Thoracic aorta (tissue), 2 donors: ENCODE measurements around the gene TRIM69. TPM values are rescaled to one million over a fixed set of nuclear protein-coding genes. Genes with fewer than 3 reads are reported as not detected.

Experiments used
- ATAC-seq: fragments of 150-250 bp; one replicate; pipeline ENCODE4 v1.8.0; 2017; ENCODE audit warnings: low read depth; ENCODE audit not compliant: insufficient number of reproducible peaks, low FRiP score
- DNase-seq: peaks from one replicate; pipeline ENCODE4 v3.0.0-alpha.2; 2020; ENCODE audit warnings: low spot score
- H3K27ac ChIP-seq, 2 donors: fragments of 200-600 bp; sonication (generic); 1 replicate in 1 of 2; 2 replicates in 1 of 2; pipeline ENCODE4 v1.5.1; 2016; ENCODE audit warnings: mild to moderate bottlenecking in 2 of 2, moderate library complexity in 2 of 2
- H3K27me3 ChIP-seq: fragments of 200-600 bp; sonication (generic); replicated peaks from 2 replicates; pipeline ENCODE4 v1.6.0; 2016; ENCODE audit warnings: mild to moderate bottlenecking; ENCODE audit not compliant: insufficient read depth
- H3K36me3 ChIP-seq: fragments of 200-600 bp; sonication (generic); one replicate; pipeline ENCODE4 v1.5.1; 2016
- H3K4me1 ChIP-seq, 2 donors: fragments of 200-600 bp; sonication (generic); 1 replicate in 1 of 2; 2 replicates in 1 of 2; pipeline versions ENCODE4 v1.5.1 to v1.6.0; 2016; ENCODE audit warnings: low read depth in 2 of 2, mild to moderate bottlenecking in 1 of 2; ENCODE audit not compliant: control insufficient read depth in 1 of 2
- H3K4me3 ChIP-seq: fragments of 200-600 bp; sonication (generic); 2 replicates; pipeline ENCODE4 v1.5.1; 2016; ENCODE audit warnings: mild to moderate bottlenecking
- H3K9me3 ChIP-seq: fragments of 200-600 bp; sonication (generic); 2 replicates; pipeline ENCODE4 v1.5.1; 2016
- total RNA-seq, 2 donors: library from RNA; depleted of rRNA; stranded (reverse); fragments of >200 nt; gene quantifications; one replicate each; pipeline versions ENCODE4 v1.1.0 to v1.2.3, GENCODE V29; 2016
- TF ChIP-seq, protein P1 (sequence below): fragments of 200-600 bp; sonication (generic); IDR thresholded peaks from one replicate; pipeline ENCODE4 v1.5.1; 2019; ENCODE audit warnings: antibody characterized with exemption

Gene TRIM69
- total RNA-seq, 2 donors from 2014 or later = 10.4 to 65.0 TPM

DNA sequence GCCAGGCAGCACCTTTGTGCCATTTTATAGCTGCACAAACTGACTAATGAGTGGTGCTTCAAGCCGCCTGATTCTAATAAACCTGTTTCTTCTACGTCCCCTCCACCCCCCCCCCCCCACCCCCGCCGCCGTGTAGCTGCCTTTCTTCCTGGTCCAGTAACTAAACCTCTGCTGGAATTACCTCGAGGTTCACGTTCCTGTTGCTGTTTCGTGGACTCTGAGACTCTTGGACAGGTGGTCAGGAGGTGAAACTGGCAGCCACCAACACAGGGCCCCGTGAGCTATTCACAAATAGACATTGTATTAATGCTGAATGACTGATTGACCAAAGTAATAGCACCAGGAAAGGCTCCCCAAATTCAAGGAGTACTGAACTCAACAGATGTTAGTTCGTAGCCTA, 73.9 kb downstream of the TRIM69 start:
- DNase-seq (no peak), ATAC-seq (no peak)
- Histone ChIP-seq H3K36me3 (no peaks in the 10 kb centered on the region), H3K27ac (no peak overlapping the region), H3K9me3 (no peaks in the 10 kb centered on the region), H3K4me3 (no peak overlapping the region), H3K4me1 (no peaks in the 10 kb centered on the region), H3K27me3 (no peaks in the 10 kb centered on the region)
- TF ChIP-seq, protein P1, sequence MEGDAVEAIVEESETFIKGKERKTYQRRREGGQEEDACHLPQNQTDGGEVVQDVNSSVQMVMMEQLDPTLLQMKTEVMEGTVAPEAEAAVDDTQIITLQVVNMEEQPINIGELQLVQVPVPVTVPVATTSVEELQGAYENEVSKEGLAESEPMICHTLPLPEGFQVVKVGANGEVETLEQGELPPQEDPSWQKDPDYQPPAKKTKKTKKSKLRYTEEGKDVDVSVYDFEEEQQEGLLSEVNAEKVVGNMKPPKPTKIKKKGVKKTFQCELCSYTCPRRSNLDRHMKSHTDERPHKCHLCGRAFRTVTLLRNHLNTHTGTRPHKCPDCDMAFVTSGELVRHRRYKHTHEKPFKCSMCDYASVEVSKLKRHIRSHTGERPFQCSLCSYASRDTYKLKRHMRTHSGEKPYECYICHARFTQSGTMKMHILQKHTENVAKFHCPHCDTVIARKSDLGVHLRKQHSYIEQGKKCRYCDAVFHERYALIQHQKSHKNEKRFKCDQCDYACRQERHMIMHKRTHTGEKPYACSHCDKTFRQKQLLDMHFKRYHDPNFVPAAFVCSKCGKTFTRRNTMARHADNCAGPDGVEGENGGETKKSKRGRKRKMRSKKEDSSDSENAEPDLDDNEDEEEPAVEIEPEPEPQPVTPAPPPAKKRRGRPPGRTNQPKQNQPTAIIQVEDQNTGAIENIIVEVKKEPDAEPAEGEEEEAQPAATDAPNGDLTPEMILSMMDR = no peak

DNA sequence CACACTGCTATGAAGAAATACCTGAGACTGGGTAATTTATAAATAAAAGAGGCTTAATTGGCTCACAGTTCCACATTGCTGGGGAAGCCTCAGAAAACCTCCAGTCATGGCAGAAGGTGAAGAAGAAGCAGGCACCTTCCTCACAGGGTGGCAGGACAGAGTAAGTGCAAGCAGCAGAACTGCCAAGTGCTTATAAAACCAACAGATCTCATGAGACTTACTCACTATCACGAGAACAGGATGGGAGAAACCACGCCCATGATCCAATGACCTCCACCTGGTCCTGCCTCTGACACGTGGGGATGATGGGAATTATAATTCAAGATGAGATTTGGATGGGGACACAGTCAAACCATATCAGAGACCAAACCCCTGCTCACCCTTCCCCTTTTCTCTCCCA, 75.0 kb downstream of the TRIM69 start:
- Histone ChIP-seq H3K4me3 (no peak overlapping the region), H3K27me3 (no peaks in the 10 kb centered on the region), H3K4me1 (no peaks in the 10 kb centered on the region), H3K9me3 (no peaks in the 10 kb centered on the region), H3K36me3 (no peaks in the 10 kb centered on the region), H3K27ac (no peak overlapping the region)
- TF ChIP-seq, protein P1 = no peak
- no peak for ATAC-seq
- no peak for DNase-seq

DNA sequence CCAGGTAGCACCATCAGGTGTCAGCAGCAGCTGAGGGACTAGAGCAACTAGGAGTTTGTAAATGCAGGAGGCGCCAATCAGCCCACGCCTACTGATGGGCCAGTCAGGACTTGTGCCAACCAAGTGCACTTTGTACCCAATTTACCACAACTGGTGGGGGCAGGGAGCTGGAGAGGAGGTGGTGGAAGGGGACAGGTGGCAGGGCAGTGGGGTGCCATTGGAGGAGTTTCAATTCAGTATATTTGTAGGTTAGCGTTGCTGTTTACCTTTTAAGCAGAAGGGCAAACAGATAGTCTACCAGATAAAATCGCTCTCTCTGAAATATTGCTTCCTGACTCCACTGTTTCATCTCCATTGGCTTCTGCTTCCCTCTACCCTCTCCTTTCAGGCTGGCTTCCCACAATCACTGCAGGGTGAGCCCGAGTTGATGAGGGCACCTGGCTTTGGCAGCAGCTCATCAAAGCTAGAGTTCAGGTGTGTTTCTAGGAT, 75.7 kb downstream of the TRIM69 start:
- no peak for ATAC-seq
- H3K4me3 ChIP-seq = no peak overlapping the region
- no peak overlapping the region for H3K27ac ChIP-seq
- no peaks in the 10 kb centered on the region for H3K9me3 ChIP-seq
- DNase-seq = no peak
- no peaks in the 10 kb centered on the region for H3K27me3 ChIP-seq
- no peaks in the 10 kb centered on the region for H3K36me3 ChIP-seq
- H3K4me1 ChIP-seq = no peaks in the 10 kb centered on the region
- TF ChIP-seq, protein P1 = no peak

DNA sequence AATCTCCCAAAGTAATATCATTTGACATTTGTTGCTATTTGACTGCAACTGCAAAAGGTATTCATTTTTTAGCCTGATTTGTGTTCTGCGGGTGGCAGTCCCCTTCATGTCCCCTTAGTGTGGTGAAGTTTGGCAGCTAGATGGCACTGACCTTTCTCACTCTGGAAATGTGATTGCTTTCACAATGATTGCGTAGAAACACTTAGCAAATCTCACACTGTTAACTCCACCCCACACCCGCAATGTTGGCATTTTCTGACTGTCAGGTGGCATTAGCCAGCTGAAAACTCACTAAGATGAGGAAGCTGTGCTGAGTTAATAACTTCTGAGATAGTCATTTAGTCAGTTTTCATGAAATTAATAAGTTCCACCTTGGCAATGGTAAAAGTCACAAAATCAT, 76.9 kb downstream of the TRIM69 start:
- TF ChIP-seq, protein P1 = no peak
- no peak for ATAC-seq
- no peak for DNase-seq
- Histone ChIP-seq H3K36me3 (no peaks in the 10 kb centered on the region), H3K9me3 (no peaks in the 10 kb centered on the region), H3K4me3 (no peak overlapping the region), H3K4me1 (no peaks in the 10 kb centered on the region), H3K27me3 (no peaks in the 10 kb centered on the region), H3K27ac (no peak overlapping the region)

Other genes with a start within 250 kb of the TRIM69 start
- gene EIF3J, start 199.4 kb upstream of the TRIM69 start, total RNA-seq = 10 to 100 TPM; 32.2 to 68.1 TPM
- gene SPG11, start 72.9 kb upstream of the TRIM69 start, total RNA-seq = 10 to 100 TPM; 68.1 to 76.0 TPM
- gene PATL2, start 25.2 kb upstream of the TRIM69 start, total RNA-seq = 1 to 10 TPM; 1.1 to 1.3 TPM
- gene B2M, start 25.0 kb upstream of the TRIM69 start, total RNA-seq = 1,000 to 10,000 TPM; 2,389 to 3,309 TPM
- not detected for gene TERB2, start 220.2 kb downstream of the TRIM69 start, total RNA-seq